Measurements from ENCODE around the gene PSMB10. TPM values are rescaled to one million over a fixed set of nuclear protein-coding genes. Genes with fewer than 3 reads are reported as not detected.
"Not testable (repeated sequence)": the region's sequence is repeated elsewhere in the genome, so short reads cannot be mapped to it uniquely, and the experiment has no call there.

PSMB10 gene
- total RNA-seq, 1 donor from 2014 or later, result 68.8 TPM

DNA sequence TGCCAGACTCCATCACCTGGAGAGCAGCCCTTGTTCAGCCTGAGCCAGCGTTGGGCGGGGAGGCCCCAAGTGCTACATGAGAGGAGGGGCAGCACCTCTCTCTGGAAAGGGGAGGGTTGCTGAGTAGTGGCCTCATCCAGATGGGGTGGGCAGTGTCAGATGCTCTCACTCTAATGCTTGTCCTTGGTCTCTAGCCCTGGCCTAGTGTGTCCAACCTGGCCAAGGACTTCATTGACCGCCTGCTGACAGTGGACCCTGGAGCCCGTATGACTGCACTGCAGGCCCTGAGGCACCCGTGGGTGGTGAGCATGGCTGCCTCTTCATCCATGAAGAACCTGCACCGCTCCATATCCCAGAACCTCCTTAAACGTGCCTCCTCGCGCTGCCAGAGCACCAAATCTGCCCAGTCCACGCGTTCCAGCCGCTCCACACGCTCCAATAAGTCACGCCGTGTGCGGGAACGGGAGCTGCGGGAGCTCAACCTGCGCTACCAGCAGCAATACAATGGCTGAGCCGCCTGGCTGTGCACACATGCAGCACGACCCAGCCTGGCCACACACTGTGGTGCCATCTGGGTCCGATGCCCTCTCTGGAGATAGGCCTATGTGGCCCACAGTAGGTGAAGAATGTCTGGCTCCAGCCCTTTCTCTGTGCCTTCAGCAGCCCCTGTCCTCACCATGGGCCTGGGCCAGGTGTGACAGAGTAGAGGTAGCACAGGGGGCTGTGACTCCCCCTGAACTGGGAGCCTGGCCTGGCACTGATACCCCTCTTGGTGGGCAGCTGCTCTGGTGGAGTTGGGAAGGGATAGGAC lies 9.3 kb downstream of the PSMB10 start:
- no peak for DNase-seq (ENCODE audit: low spot score)

DNA sequence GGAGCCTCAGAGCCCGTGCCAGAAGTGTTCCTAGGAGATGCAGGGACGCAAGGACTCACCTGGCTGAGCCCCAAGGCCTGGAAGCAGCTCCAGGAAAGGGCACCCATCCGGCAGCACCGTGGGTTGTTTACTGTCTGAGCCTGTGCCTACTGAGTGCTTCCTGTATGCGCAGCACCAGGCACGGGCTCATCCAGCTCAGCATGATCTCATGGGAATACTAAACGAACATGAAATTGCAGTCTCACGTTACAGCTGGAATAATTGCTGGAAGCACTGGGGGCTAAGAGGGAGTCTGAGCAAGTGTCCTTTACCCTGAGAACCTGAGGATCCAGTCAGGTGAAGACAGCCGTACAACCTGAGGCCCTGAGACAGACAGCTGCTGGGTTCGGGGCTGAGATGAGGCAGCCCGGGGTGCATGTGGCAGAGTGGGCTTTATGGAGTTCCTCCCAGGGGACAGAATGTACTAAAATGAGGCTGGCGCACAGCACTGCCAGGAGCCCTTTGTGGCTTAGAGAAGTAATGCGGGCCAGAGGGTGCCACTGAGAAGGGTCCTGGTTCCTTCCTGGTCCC lies 10.4 kb downstream of the PSMB10 start:
- DNase-seq (ENCODE audit: low spot score), result no peak

DNA sequence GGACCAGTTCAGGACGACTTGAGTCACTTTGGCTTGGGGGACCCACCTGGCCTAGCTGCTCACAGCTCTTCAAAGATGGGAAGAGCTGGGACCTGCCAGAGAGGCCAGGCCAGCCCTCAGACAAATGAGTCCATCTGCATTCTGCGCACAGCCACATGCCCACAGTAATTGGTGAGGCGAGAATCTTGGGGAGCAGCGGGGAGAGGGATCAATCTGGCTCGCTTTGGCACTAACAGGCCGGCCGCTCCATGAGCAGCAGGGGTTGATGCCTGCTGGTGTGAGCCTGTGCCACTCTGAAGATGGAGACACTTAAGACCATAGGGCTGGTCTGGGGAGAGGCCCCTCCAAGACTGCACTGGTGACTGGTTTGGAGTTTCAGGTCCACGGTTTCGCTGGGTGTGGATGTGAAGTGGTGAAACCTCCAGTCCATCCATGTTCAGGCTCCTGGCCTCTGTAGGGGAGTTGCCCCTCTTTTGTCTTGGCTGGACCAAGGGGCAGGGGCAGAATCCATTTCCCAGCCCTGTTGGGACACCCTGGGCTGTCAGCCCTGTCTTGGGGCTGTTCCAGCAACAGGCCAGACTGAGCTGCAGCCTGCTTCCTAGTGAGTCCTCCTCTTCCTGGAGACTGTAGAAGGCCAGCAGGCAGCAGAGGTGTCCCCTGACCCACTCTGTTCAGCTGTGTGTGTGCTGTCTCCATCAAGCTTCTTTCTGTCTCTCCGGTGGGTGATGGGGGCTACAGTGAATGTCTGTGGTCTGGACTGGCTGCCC lies 12.3 kb downstream of the PSMB10 start:
- DNase-seq (ENCODE audit: low spot score), result no peak

DNA sequence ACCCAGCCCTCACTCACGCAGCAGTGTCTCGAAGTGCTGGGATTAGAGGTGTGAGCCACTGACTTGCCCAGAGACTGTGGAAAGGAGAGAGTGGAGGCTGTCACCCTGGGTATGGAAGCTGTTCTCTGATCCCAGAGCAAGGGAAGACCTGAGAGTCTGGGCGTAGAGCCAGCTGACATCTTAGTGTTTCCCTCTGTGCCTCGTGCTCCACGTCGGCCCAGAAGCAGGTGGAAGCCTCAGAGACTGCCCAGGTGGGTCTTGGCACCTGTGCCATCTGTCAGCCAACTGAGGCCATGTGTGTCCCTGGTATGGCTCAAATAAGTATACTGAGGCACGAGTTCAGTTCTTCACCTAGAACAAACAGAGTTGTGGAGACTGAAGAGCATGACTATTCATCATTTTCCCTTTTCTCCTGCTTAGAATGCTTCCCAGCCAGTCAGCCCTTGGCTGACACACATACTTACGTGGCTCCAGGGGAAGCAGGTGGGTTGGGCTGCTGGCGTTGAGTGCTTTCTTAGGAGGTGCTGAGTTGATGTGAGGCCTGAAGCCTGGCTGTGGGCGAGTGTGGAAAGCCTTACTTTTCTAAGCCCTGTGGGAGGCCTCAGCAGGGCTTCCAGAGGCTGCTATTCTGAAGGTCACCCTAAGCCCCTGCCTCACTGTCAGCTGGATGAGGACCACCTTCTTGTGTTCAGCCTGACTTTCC lies 13.1 kb downstream of the PSMB10 start:
- DNase-seq (ENCODE audit: low spot score), result no peak

DNA sequence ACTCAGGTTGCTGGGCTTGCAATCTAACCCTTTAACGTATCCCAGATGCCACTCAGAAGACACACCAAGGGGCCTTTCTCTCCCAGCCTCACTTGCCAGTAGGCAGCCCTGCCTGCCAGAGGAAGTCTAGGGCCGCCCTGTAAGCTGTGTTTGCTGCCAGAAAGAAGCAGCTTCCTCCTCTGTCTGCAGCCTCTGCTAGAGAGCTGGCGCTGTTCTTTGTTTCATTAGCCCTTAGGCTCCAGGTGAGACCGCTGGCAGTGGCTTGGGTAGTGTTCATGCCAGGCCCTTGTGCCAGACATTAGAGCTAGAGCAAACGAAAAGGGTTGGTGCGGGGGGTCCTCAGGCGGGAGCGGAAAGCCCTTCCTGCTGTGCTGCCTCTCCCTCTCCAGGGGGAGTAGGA lies 13.9 kb downstream of the PSMB10 start:
- no peak for DNase-seq (ENCODE audit: low spot score)

DNA sequence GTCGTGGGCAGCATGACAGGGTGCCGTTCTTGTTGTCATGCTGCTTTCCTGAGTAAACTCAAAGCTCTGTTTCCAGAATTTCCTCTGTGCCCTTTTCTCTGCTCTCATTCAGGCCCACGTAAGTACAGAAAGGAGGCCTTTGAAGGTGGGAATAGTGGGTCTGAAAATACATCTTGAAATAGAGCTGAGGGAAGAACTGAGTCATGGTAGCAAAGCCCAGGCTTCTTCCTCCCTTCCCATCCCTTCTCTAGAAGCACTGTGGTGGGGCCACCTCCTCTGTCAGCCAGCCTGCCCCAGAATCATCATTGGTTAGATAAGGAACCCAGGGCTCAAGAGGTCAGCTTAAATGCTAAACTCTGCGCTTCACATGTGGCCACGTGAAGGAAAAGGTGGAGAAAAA lies 14.4 kb downstream of the PSMB10 start:
- no peak for DNase-seq (ENCODE audit: low spot score)

DNA sequence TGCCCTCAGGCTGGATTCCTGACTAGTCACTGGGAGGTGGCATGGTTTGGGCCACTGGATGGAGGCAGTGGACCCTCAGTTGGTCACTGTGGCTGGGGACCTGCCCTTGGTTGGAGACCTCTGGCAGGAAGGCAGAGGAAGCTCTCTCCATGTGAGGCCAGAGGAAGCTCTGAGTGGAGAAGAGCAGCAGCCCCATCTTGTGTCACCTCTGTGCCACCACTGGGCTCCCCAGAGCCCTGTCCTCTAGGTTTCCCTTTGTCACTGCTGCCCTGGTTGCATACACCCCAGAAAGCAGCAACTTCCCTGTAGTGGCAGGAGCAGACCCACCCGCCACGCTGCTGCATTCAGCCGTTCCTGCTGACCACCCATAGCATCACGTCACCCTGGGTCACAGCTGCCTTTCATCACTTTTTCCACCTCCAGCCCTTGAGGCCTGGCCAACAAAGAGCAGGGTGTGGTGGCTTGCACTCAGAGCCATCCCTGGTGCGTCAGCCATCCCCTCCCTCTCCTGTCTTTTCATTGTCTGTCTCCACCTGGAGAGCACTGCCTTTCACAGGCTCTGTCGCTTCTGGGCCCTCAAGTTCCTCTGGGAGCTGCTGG lies 16.9 kb downstream of the PSMB10 start:
- no peak for DNase-seq (ENCODE audit: low spot score)

DNA sequence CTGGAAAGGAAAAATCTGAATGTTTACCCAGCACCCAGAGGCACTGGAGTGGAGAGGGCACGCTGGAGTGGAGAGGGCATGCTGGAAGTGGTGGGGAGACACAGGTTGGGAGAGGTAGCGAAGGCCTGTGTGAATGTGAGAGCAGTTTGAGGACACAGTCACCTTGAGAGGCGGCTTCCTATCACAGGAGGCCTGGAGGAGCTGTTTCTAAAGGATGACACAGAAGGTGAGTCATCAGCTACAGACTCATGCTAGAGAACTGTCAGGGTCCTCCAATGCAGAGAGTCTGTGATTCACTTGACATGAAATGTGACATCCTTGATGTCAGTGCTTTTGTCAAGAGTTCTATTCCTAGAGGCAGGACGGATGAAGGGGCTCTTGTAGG lies 18.8 kb downstream of the PSMB10 start:
- DNase-seq (ENCODE audit: low spot score), result no peak

DNA sequence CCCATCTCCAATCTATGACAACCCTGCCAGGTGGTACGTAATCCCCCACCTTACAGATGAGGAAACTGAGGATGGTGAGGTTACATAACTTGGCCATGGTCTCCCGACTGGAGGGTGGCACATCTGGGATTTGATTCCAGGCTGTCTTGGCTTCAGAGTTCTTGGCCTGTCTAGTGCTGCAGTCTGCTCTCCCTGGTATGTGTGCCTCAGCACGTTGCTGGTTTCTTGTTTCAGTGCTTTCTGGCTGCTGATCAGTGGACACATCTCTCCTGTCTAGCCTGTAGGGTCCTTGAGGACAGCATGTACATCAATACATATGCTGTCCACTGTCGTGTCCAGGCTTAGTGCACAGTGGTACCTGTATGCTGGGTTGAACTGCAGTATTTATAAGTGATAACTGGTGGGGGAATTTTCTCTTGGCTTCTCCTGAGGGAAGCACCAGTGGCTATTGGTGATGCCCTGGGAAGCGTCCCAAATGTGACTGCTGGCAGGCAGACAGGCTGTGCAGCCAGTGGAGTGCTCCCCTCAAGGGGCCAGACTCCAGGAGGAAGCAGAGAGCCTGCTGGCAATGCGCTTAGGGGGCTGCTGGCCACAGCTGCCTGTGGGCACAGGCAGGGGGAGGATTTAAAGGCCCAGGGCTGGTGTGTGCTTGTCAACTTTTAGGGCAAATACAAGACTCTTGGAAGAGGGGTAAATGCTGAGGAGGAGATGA lies 19.4 kb downstream of the PSMB10 start:
- DNase-seq (ENCODE audit: low spot score), result no peak

DNA sequence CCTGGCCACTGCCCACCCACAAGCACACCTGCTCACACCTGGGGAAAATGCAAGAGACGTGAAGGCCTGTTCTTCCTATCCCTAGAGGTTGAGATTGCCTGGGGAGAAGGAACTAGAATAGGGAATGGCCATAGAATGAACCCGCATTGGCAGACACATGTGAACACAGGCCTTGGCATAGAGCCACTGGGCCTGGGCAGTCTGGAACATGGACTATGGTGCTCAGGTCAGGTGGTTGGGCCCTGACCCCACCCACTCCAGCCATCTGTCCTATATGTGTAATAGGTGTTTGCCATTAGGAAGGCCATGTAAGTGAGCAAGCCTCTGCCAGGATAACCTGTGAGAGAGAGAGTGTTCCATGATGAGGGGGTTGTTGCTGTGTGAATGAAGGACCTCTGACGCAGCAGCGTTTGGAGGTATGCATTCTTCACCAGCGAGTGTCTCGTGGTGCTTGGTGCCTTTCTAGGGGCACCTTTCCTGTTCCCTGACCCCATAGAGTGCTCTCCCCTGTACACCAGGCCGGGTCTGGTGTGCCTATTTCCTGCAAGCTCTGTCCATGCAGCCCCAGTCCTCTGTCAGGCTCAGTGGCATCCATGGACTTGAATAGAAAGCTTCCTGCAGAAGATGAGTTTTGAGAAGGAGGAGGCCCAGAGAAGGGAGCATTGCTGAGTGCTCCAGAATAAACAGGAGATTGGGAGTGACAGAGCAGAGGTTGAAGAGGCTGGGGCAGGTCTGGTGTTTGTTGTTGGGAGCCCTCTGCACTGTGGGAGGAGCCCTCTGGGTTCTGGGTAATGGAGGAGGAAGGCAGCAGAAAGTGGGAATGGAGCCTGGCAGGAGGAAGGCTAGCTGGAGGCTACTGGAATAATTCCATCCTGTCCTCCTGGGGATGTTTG lies 20.6 kb downstream of the PSMB10 start:
- no peak for DNase-seq (ENCODE audit: low spot score)

DNA sequence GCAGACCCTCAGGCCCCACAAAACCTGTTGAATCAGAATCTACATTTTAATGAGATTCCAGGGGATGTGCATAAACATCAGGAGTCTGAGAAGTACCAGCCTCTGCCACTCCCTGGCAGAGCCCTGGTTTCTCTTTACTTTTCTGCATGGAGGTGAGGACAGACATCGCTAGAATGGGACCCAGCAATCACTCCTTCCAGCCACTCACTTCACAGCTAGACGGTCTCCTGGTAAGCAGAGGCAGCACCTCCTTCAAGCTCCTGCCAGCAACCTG lies 21.2 kb downstream of the PSMB10 start:
- not testable (repeated sequence) for DNase-seq (ENCODE audit: low spot score)

DNA sequence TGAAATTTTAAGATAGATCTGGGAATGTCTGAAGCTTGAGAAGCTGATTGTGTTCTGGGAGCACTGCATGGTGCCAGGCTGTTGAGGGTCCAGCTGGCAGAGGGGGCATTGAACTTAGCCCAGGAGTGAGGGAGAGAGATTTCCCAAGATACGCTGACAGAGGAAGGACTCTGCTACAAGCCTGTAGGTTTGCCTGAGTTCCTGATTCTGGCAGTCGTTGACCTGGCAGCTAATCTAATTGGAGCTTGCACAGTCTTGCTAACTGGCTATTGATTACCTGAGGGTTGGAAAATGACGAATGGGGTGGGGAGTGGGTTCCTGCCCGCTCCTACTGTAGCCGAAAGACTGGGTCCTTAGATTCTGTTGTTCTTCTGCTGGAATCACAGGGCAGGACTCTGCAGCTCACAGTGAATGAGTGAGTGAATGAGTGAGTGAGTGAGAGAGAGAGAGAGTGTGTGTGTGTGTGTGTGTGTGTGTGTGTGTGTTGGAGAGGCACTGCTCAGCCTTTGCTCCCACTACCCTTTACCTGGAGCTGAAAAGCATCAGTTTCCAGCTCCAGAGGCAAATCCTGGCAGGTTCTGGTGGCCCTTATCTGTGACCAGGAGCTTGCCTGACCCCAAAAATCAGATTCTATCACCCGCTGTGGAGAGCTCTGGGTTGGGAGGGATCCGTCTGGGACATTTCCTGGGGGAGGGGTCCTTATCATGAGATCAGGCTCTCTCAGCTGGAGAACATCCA lies 21.7 kb downstream of the PSMB10 start:
- no peak for DNase-seq (ENCODE audit: low spot score)

DNA sequence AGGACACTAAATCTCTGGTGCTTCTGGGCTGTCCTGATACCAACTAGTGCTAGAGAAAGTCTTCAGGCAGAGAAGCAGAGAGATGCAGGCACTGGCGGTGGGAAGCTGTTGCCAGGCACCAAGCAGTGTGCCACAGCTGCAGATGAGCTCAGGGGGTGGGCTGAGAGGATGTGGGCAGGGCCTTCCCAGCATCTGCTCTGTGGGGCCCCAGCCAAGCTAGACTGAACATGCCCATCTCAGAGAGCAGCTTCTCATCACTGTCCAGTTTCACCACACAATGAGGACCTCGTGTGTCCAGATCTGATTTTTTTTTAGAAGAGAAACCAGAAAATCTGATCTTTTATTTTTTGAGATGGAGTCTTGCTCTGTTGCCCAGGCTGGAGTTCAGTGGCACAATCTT lies 26.5 kb downstream of the PSMB10 start:
- no peak for DNase-seq (ENCODE audit: low spot score)

DNA sequence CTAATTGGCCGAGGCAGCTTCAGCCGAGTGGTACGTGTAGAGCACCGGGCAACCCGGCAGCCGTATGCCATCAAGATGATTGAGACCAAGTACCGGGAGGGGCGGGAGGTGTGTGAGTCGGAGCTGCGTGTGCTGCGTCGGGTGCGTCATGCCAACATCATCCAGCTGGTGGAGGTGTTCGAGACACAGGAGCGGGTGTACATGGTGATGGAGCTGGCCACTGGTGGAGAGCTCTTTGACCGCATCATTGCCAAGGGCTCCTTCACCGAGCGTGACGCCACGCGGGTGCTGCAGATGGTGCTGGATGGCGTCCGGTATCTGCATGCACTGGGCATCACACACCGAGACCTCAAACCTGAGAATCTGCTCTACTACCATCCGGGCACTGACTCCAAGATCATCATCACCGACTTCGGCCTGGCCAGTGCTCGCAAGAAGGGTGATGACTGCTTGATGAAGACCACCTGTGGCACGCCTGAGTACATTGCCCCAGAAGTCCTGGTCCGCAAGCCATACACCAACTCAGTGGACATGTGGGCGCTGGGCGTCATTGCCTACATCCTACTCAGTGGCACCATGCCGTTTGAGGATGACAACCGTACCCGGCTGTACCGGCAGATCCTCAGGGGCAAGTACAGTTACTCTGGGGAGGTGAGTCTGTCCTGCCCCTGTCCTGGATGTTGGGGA lies 27.5 kb downstream of the PSMB10 start:
- no peak for DNase-seq (ENCODE audit: low spot score)

DNA sequence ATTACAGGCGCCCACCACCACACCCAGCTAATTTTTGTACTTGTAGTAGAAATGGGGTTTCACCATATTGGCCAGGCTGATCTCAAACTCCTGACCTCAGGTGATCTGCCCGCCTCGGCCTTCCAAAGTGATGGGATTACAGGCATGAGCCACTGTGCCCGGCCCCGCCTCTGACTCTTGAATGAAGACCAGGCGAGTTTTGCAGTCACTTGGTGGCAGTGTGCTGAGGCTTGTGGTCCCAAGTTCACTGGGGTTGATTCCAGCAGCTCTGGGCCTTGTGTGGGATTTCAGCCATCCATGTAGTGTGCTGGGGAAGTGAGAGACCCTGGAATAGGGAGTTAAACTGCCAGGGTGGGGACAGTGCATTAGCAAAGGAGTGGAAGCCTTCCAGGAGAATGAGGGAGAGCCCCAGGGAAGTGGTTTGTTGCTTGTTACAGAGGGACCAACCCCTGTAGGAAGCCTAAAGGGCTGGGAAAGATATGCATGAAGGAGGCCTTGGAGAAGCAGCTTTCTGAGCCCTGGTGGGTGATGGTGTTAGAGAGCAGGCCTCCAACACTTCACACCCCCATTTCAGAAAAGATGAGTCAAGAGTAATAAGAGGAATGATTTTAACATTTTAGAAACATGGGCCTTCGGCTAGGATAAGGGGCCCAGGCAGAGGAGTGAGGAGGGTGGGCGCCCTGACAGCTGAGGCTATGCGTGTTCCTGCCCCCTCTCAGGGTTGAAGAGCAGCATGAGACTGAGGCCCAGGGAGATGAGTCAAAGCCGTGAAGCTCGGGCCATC lies 29.1 kb downstream of the PSMB10 start:
- no peak for DNase-seq (ENCODE audit: low spot score)

DNA sequence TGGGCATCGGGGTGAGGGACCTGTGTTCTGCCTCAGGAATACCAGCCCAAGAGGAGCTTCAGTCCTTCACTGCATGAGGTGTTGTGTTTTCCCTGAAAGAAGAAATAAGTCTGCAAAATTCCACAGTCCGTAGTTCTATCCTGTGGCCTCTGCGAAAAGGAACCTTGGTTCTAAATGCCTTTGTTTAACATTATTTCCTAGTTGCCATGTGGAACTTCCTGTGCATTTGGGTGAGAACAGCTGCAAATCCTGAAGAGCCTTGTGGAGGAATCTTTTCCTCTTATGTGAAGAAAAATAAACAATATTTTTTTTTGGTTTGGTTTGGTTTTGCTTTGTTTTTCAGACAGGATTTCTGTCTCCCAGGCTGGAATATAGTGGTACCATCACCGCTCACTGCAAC lies 33.8 kb downstream of the PSMB10 start:
- DNase-seq (ENCODE audit: low spot score), result no peak

DNA sequence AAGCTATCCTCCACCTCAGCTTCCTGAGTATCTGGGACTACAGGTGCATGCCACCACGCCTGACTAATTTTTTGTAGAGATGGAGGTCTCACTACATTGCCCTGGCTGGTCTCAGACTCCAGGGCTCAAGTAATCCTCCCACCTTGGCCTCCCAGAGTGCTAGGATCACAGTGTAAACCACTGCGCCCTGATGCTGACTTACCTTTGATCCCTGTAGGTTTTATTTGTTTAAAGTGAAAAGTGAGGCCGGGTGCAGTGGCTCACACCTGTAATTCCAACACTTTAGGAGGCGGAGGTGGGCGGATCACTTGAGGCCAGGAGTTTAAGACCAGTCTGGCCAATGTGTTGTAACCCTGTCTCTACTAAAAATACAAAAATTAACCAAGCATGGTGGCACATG lies 34.9 kb downstream of the PSMB10 start:
- DNase-seq (ENCODE audit: low spot score), result no peak

DNA sequence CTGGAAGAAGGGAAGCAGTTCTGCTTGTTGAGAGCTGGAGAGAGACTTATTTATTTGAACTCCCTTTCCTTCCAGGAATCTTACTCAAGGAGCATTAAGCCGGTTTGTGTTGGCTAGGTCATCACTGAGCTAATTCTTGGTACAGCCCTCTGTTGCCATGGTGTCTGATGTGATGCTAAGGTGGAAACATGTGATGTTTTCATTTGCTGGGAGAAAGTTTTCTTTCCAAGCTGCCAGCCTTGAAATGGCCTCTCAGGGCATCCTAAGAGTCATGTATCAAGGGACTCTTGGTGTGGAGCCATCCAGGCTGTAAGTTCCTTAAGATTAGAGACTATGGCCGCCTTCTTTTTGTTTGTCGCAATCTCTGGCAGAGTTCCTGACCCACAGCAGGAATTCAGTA lies 39.4 kb downstream of the PSMB10 start:
- no peak for DNase-seq (ENCODE audit: low spot score)
